NCI-H226 (cell line): ENCODE results near the gene RAMAC.
A peak's percentile ranks its signal among the peaks of the same experiment; 100 is the strongest.
"Not testable (repeated sequence)": the region's sequence is repeated elsewhere in the genome, so short reads cannot be mapped to it uniquely, and the experiment has no call there.

Experiments used
- DNase-seq: peaks from one replicate; pipeline ENCODE4 v3.0.0-alpha.2; 2015

The RAMAC gene

GRCh38 chr15:83015361-83015760 lies 29.4 kb downstream of the RAMAC start:
- no peak for DNase-seq

GRCh38 chr15:83016906-83017305 lies 30.9 kb downstream of the RAMAC start:
- no peak for DNase-seq

DNA sequence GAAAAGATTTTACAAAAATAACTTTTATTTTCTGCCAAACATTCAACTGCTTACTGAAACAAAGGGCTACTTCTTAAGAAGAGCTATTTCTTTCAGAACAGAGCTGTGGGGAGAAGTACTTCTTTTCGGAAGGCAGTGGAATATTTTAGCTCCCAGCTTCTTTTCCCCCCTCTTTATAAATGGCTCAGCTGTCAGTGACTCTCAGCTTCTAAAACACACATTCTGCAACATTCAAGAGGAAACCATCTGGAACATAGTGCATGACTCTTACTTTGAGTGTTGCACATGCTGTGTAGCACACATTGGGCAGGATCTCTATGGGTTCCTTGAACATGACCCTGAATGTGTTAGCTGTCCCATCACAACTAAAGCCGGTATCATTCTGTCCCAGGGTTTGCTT lies 32.4 kb downstream of the RAMAC start:
- no peak for DNase-seq

DNA sequence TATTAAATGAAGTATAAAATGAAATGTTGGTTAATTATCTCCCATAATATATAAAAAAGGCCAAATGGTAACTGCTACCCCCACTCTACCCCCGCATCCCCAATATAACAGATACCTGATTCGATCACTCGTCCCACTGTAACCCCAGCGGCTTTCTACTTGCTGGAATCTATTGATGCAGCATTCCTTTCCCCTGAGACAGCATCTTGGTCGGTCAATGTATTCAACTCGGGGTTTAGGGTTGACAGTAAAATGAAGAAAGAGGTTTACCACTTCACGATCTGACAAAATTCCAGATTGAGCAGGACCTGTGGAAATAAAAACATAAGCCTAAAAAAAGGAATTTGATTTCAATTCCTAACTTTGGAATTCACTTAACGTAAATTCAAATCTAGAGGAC lies 44.0 kb downstream of the RAMAC start:
- peak; percentile 70 for DNase-seq

GRCh38 chr15:83031234-83031633 lies 45.2 kb downstream of the RAMAC start:
- DNase-seq = not testable (repeated sequence)

- DNase-seq = no peak
Observed at GRCh38 chr15:83036253-83036652, 50.2 kb downstream of the RAMAC start.

DNA sequence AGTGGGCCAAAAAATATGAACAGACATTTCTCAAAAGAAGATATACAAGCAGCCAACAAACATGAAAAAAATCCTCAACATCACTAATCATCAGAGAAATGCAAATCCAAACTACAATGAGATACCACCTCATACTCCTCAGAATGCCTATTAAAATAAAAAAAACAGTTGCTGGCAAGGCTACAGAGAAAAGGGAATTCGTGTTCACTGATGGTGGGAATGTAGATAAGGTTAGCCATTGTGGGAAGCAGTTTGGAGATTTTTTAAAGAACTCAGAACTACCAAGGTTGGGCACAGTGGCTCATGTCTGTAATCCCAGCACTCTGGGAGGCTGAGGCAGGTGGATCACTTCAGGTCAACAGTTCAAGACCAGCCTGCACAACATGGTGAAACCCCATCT lies 53.2 kb downstream of the RAMAC start:
- peak; percentile 39 for DNase-seq
